GM18873 (cell line): ENCODE measurements around the gene PANX1.

ENCODE experiments used
- ATAC-seq: cut with Tn5 transposase; IDR thresholded peaks from one replicate; pipeline ENCODE4 v1.9.1; 2021; ENCODE audit warnings: mild to moderate bottlenecking, moderate library complexity, moderate number of reproducible peaks; ENCODE audit not compliant: unreplicated experiment, low FRiP score

Gene PANX1

DNA sequence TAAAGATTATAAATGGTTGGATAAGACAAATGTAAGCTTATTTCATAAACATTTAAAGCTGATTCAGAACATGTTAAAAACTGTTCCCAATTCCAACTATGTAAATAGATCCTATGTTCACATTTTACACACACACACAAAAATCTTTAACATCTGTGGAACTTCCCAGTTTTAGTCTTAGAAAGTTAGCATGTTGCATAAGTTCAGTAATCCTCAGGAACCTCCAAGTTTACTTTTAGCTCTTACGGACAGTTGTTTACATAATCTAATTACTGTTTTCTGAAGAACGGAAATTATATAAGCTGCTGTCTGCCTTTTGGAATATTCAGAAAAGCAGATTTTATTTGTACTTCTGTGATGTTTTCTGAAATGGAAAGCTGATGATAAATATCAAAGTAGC, 53.3 kb downstream of the PANX1 start:
- no peak for ATAC-seq

DNA sequence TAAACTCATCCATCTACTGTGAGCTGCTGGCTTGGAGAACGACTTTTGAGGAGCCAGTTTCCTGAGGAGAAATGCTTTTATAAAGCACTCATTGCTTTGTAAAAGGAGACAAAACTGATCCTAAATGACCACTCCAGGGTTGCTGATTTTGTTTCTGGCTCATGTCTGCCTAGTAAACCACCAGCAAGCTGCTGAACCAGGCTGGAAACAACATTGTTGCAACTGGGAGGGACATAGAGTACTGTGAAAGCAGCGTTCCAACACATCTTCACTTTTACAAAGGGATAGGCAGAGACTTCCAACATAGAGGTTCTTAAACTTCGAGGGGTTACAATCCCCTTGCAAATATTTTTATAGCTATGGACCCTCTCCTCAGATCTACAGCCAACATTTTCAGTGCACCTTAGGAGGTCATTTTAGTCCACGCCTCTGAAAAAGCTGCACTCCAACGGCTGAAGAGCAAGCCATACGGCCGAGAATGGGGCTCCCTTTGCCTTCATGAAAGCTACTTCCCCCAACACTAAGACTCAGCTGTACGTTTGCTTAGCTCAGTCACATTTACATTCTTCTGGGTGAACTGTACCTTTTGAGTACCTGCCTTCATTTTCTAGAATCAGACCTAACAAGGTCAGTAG, 54.7 kb downstream of the PANX1 start:
- ATAC-seq: no peak

DNA sequence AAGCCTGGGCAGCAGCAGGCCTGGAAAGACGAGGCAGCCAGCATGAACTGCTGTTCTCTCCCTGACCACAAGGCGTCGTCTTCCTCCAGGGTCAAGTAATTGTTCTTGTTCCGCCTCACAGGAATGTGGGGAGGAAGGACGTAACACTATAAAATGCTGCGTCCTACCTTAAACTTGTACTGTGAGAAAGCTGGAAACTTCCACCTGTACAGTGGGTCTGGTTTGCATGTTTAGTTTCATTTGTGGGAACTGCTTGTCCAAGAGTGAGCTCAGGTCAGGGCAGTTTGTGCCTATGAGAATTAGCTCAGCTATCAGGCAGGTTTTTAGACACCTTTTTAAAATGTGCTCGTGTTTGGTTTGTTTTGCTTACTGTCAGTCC, 55.2 kb downstream of the PANX1 start:
- peak; percentile 75 for ATAC-seq

DNA sequence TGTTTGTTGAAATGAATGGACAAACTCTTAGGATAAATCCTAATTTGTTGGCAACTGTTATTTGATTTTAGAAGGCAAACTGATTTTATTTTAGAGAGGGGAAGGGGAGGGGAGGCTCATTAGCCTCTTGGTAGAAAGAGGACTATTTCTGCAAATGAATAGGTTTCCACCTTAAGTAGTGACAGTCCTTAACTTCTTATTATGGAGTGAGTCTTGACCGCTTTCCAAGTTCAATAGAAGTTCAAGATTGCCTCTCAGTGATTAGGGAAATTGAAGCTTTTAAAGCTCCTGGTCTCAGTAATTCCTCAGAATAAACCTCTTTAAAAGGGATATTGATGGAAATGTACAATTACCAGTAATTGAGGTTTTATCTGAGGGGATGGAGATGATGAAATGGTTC, 55.7 kb downstream of the PANX1 start:
- no peak for ATAC-seq

DNA sequence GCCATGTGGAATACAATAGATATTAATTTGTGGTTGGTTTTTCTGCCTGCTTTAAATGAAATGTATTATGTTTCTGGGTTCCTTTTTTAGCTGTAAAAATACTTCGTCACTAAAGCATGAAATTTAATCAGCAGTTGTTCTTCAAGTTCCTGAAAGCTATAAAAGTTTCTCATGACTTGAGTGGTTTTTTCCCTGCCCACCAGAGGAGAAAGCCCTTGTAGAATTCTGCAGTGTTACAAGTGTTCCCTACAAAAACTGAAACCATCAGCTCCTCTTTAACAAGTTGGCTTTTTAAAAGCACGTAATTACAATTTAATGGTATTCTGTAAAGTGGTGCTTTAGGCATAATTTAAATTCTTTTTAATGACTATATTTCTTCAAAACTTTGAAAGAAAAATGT, 56.2 kb downstream of the PANX1 start:
- ATAC-seq: no peak

DNA sequence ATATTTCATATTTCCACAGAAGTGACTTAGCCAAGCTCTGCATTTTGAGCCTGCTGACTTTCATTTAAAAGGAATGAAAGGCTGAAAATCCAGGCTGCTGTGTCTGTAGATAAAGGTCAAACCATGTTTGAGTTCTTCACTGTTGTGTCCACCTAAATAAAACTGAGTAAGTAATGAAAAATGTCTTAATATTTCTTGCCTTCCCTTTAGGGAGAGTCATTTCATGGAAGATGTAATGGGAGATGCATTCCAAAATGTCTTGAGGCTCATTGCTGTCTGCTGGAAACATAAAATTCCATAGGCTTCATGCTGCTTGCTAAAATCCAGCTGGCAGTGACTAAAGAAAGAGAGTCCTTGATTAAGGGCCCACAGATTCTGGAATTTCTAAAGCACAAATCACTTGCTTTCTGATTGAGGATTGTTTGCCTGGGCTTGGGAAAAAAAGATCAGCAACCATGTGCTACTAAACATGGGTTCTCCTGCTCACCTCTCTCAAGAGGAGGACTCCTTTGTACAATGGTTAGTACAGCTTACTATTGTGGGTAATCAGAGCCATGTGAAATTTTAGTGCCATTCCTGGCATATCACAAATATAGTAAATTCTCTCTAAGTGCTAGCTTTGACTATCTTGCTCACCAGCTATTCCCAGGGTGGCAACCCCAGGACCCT, 56.9 kb downstream of the PANX1 start:
- ATAC-seq: no peak

DNA sequence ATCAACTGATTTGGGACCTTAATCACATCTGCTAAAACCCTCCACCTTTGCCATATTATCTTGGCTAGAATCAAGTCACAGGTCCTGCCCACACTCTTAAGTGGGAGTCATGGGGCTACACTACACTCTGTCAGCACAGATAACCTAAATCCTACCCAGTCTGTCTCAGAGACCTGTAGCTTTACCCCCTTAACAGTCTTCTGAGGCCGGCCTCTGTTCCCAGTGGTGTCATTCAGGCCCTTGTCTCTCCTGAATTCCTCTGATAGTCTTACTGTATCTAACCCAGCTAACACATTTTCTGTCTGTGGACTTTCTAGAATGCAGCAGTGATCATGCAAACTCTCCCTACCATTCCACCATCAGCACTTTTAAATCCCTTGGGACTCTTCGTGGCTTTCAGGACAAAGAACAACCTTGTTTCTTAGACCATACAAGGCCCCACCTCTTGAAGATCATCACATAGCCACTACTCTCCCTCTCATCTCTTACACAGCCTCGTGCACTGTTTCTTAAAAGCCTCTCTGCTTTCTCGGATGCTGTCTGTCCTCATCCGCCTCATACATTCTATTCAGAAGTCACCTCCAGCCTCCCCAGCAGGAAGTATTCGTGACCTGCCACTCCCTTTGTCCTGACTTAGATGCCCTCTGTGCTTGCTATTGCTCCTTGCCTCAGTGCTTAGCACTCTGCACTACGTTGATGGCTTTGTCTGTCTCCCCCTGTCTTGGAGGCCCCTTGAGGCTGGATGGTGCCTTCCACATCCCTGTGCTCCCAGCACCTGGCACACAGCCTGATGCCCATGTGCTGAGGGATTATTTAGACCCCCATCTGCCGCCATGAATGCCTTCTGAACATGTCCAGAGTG, 57.9 kb downstream of the PANX1 start:
- ATAC-seq: no peak

DNA sequence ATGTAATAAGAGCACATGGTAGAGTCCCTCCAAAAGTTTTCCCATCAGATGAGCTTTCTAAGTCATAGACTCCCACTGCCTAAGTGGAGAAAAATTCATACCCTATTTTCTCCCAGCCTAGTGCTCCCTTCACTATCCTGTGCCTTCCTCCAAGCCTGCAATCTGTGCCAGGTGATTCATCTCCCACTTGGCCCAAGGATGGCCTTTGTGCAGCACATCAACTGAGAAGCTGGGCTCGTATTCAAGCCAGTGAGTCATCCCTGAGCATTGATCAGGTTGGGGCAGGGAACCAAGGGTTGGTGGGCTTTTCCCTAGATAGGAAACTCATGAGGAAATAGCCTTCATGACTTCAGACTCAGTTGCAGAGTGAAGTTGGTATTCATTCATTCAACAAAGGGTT, 64.6 kb downstream of the PANX1 start:
- no peak for ATAC-seq

DNA sequence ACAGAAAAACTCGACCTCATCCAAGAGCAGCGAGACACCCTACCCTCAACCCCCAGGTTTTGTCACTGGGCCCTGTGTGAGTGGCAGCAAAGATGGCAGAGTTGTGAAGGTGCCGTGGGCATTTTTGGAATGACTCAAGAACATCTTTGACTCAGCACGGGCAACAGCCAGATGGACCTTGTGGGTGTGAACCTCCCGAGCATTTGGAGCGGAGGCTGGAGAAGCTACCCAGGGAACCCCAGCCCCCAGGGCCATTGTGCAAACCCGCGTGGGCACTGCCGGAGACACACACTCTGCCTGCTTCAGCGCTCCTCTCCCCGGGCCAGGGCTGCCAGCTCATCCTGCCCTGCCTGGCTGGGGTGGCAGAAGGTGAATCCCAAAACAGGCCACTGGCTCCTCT, 66.1 kb downstream of the PANX1 start:
- no peak for ATAC-seq

DNA sequence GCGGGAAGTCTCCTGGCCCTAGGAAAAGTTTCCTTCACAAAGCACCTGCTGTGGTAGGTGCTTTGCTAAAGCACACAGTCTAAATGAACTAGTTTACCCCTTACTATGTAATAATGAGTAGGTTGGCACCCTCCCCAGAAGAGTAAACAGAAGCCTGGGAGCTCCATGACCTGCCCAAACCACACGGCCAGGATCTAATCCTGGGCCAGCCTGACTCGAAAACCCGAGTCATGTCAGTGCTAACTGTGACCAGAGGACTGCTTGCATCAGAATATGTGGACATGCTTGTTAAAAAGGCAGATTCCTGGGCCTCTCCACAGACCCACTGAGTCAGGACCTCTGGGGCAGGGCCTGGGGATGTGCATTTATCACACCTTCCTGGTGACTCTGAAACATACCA, 67.7 kb downstream of the PANX1 start:
- ATAC-seq: no peak

DNA sequence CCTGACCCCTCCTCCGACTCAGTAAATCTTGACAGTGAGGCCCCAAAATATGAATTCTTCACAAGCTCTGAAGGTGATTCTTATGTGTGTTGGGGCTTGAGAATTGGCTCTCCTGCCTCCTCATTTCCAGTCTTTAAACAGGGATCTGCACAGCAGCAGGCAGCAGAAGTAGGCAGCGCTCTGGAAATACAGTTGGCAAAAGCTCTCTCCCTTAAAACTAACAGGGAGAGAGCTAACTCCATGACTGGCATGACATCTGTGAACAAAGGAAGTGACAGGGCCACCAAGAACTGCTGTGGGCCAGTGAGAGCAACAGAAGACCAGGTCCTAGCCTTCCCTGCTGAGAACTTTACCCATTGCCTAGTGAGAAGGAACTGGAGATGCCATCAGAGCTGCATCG, 70.1 kb downstream of the PANX1 start:
- no peak for ATAC-seq

DNA sequence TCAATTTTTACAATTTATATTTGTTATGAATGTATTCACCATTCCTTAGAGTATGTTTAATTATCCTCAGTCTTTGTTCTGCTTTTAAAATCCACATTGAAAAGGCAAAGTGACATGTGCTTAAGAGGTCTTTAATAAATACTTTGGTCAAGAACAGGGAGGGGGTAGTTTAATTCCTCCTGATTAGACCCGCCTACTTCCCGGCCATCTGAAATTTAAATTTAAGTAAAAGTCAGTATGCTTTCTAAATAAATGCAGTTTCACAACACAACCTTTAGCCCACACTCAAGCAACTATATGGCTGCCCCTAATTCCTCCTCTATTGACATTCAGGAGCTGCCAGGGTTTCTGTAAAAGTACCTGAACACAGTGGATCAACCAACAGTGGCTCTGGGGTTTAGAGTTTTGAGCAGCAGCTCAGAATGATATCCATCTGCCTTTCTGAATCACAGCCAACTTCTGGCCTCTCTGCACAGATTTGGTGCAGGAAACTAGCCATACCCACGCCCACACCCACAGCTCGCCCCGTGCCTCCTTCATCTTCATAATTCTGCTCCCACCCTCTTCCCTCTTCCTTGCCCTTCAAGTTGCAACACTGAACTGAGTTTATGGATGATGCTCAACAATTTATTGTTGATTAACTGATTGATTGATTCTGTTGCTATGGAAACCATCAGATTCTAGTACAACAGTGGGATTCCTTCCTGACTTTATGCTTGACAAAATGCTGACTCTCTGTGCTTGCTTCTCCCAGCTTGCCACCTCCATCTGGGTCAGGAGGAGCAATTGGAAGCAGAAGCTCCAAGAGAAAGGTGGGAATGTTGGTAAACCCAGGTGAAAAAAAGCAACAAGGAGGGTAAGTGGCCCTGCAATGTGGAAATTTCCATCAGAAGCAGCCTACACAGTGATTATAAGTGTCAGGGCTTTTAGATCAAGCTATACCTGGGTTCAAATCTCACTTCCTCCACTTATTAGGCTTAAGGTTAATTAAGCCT, 70.8 kb downstream of the PANX1 start:
- no peak for ATAC-seq

DNA sequence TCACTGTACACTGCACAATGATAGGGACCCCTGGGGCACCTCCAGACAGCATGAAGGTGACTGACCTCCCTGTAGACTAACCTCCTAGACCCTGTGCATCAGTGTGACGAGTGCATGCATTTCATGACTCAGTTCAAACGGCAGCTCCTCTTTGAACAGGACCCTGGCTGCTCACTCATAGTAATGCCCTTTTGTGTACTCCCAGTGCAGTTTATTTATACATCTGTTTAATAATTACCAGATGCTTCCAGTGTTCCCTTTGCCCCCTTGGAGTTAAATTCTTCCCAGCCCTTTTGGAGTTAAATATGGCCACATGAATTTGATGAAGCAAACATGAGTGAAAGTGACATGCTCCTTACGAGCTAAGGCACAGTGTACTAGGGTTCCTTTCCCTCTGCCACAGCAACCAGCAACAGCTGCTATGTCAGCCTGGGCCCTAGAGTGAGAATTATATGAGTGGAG, 72.4 kb downstream of the PANX1 start:
- ATAC-seq: no peak

DNA sequence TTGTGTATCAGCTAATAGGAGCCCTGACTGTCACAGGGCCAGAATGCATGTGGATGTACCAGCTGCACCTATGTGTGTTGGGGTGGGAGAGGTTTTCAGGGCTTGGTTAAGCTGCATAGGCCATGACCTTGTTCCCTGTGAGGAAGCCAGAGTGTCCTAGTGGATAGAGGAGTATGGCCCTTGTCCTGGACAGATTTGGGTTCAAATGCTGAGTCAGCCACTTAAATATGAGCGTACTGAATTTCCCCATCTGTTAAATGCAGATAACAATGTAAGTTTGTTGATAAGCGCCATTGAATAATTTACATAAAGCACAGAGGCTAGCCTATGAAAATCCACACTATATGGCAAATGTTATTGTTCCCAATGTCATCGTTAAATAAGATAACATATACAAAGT, 74.4 kb downstream of the PANX1 start:
- ATAC-seq: no peak

DNA sequence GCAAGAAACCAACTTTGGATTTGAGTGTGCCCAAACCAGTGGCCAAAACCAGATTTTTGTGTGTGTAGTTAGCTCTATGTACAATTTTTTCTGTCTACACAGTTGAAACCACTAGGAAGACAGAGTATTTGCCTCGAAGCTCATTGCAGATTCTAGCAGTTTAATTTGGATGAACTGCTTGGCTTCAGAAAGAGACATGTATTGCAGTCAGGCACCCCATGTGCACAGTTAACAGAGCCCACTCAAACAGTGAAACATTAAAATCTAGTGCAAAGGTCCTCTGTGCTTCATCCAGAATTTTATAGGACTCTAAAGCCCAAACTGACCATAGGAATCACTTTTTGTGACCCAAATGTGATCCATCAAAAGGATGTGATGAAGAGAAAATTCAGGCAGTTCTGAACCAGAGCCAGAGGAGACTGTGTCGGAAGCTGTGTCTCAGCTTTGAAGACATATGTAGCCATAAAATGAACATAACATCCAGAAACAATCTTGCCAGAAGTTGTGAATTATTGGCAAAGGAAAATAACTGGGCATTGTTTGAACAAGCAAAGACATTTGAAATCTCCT, 82.7 kb downstream of the PANX1 start:
- ATAC-seq: no peak

DNA sequence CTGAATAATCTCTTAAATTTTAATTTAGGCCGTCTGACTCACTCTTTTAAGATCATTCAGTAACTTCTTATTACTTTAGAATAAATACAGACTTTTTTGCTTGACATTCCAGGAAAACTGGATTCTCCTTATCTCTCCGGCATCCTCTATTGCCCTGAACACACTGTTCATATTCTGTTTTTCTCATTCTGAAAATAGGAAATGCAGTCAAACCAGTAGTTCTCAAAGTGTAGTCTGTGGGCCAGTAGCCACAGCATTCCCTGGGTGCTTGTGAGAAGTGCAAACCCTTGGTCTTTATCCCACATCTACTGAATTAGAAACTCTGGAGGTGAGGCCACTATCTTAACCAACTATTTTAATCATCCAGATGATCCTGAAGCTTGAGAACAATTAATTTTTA, 84.3 kb downstream of the PANX1 start:
- ATAC-seq: no peak

DNA sequence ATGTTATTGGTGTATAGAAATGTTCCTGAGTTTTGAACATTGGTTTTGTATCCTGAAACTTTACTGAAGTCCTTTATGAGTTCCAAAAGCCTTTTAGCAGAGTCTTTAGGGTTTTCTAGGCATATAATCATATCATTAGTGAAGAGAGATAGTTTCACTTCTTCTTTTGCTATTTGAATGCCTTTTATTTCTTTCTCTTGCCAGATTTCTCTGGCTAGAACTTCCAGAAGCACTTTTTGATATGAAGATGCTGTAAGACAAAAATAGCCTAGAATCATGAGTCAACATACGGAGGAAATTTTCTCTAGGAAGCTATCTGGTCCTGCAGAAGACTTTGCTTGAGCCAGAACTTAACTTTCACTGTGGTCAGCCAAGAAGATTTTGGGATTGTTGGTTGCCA, 89.1 kb downstream of the PANX1 start:
- no peak for ATAC-seq

DNA sequence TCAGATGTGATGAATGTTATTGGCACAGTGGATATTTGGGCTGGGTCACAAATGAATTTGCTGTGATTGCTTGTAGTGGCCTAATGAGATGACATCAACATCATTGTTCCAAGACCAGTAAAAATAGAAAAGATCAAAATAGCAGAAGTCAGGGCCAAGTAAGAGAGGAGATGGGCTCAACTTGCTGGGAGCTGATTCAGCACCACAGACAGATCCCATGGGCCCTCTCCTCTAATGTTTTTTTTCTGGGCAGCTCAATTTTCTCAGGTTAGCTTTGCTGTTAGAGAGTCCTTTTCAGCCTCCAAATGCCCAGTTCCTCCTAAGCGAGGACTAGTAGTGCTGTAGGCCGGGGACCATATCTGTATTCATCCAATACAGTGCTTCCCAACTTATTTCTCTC, 89.7 kb downstream of the PANX1 start:
- ATAC-seq: no peak

DNA sequence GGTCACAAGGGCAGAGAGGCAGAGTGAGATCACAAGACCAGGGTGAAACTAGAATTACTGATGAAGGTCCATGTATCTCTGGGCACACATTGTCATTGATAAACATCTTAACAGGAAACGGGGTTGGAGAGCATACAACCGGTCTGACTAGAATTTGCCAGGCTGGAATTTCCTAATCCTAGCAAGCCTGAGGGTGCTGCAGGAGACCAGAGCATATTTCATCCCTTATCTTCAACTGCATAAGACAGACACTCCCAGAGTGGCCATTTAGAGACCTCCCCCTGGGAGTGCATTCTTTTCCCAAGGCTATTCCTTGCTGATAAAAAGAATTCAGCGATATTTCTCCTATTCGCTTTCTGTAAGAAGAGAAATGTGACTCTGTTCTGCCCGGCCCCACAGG, 91.1 kb downstream of the PANX1 start:
- ATAC-seq: no peak

DNA sequence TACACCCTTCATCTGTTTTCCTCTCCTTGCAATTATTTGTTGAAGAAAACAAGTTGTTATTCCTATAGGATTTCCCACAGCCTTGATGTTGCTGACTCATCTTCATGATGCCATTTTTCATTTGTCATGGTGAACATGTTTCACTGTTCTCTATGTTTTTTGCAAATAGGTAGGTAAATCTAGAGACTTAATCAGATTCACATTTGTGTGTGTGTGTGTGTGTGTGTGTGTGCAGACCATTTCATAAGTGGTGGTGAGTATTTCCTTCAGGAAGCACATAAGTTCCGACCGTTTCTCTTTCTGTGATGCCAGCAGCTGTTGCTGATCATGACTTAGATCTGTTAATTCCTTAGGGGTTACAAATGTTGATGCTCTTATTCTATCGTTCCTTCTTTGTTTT, 95.4 kb downstream of the PANX1 start:
- no peak for ATAC-seq
